HL-60 (cell line): Measurements from ENCODE around the gene RSRP1.

Source experiments
- GABPA ChIP-seq: IDR thresholded peaks from 2 replicates; pipeline ENCODE4 v1.6.1; 2012; ENCODE audit warnings: low read depth
- POLR2AphosphoS5 ChIP-seq: IDR thresholded peaks from 2 replicates; pipeline ENCODE4 v1.6.1; 2012; ENCODE audit warnings: low read depth
- SPI1 ChIP-seq: IDR thresholded peaks from 2 replicates; pipeline ENCODE4 v1.6.1; 2012; ENCODE audit warnings: low read depth, mild to moderate bottlenecking, borderline replicate concordance
- TF ChIP-seq, protein P1 (sequence below): IDR thresholded peaks from one replicate; pipeline ENCODE4 v1.5.1; 2011; ENCODE audit warnings: low read length, control low read depth, inconsistent platforms; ENCODE audit not compliant: insufficient read depth
- TF ChIP-seq, protein P2 (sequence below): IDR thresholded peaks from 2 replicates; pipeline ENCODE4 v1.6.1; 2012; ENCODE audit warnings: low read depth; ENCODE audit not compliant: insufficient replicate concordance

DNA sequence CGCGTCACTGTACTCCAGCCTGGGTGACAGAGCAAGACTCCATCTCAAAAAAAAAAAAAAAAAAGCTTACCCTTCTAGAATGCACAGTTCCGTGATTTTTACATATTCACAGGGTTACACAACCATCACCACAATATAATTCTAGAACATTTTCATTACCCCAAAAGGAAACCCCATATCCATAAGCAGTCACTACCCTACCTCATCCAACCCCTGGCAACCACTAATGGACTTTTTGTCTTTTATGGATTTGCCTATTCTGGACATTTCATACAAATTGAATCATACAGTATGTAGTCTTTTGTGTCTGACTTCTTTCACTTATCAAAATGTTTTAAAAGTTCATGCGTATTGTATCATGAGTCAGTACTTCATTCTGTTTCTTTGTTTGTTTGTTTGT lies 37.7 kb downstream of the RSRP1 start:
- TF ChIP-seq, protein P1, sequence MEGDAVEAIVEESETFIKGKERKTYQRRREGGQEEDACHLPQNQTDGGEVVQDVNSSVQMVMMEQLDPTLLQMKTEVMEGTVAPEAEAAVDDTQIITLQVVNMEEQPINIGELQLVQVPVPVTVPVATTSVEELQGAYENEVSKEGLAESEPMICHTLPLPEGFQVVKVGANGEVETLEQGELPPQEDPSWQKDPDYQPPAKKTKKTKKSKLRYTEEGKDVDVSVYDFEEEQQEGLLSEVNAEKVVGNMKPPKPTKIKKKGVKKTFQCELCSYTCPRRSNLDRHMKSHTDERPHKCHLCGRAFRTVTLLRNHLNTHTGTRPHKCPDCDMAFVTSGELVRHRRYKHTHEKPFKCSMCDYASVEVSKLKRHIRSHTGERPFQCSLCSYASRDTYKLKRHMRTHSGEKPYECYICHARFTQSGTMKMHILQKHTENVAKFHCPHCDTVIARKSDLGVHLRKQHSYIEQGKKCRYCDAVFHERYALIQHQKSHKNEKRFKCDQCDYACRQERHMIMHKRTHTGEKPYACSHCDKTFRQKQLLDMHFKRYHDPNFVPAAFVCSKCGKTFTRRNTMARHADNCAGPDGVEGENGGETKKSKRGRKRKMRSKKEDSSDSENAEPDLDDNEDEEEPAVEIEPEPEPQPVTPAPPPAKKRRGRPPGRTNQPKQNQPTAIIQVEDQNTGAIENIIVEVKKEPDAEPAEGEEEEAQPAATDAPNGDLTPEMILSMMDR, result no peak
- TF ChIP-seq GABPA, result no peak
- TF ChIP-seq, protein P2, sequence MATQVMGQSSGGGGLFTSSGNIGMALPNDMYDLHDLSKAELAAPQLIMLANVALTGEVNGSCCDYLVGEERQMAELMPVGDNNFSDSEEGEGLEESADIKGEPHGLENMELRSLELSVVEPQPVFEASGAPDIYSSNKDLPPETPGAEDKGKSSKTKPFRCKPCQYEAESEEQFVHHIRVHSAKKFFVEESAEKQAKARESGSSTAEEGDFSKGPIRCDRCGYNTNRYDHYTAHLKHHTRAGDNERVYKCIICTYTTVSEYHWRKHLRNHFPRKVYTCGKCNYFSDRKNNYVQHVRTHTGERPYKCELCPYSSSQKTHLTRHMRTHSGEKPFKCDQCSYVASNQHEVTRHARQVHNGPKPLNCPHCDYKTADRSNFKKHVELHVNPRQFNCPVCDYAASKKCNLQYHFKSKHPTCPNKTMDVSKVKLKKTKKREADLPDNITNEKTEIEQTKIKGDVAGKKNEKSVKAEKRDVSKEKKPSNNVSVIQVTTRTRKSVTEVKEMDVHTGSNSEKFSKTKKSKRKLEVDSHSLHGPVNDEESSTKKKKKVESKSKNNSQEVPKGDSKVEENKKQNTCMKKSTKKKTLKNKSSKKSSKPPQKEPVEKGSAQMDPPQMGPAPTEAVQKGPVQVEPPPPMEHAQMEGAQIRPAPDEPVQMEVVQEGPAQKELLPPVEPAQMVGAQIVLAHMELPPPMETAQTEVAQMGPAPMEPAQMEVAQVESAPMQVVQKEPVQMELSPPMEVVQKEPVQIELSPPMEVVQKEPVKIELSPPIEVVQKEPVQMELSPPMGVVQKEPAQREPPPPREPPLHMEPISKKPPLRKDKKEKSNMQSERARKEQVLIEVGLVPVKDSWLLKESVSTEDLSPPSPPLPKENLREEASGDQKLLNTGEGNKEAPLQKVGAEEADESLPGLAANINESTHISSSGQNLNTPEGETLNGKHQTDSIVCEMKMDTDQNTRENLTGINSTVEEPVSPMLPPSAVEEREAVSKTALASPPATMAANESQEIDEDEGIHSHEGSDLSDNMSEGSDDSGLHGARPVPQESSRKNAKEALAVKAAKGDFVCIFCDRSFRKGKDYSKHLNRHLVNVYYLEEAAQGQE, result no peak
- no peak for TF ChIP-seq SPI1
- TF ChIP-seq POLR2AphosphoS5, result no peak
